OCI-LY7 (cell line): Measurements from ENCODE around the gene BCDIN3D.

Experiments
- CTCF ChIP-seq: fragments of 200-600 bp; sonication (generic); conservative IDR thresholded peaks from 2 replicates; pipeline ENCODE4 v1.5.1; 2014; ENCODE audit warnings: mild to moderate bottlenecking, antibody characterized with exemption, low read length, moderate library complexity, mixed read lengths
- EZH2phosphoT487 ChIP-seq: fragments of 200-600 bp; sonication (generic); IDR thresholded peaks from 2 replicates; pipeline ENCODE4 v1.6.1; 2018; ENCODE audit warnings: low read depth, borderline replicate concordance, mild to moderate bottlenecking, mixed run types, antibody characterized with exemption, low read length, moderate library complexity, mixed read lengths

GRCh38 chr12:49885118-49885517 lies 42.2 kb upstream of the BCDIN3D start:
- no peak for TF ChIP-seq CTCF
- no peak for TF ChIP-seq EZH2phosphoT487
